ENCODE results near the gene ZNF365. TPM values are rescaled to one million over a fixed set of nuclear protein-coding genes. Genes with fewer than 3 reads are reported as not detected.

Gene ZNF365
- polyA plus RNA-seq, 1 donor from 2014 or later: 1.9 TPM

GRCh38 chr10:62442894-62443669, 68.9 kb downstream of the ZNF365 start:
- H3K27me3 ChIP-seq (ENCODE audit: insufficient read depth, low read depth, low read length): no peaks in the 10 kb centered on the region
- no peaks in the 10 kb centered on the region for H3F3A ChIP-seq (ENCODE audit: insufficient read depth, low read length, poor library complexity, severe bottlenecking)
- H2AFZ ChIP-seq (ENCODE audit: low read depth, low read length): no peak overlapping the region
- no peak overlapping the region for H3K9ac ChIP-seq (ENCODE audit: low read length)
- H3K36me3 ChIP-seq (ENCODE audit: insufficient read depth, low read length): no peaks in the 10 kb centered on the region
- H3K9me2 ChIP-seq (ENCODE audit: insufficient read depth, low read length): no peaks in the 10 kb centered on the region
- TF ChIP-seq CTCF (IDR thresholded peaks at IDR 0.05; ENCODE audit: poor library complexity, severe bottlenecking): no peak
- no peak for TF ChIP-seq POLR2AphosphoS5 (IDR thresholded peaks at IDR 0.05)
- TF ChIP-seq EP300 (conservative IDR thresholded peaks at IDR 0.05; ENCODE audit: poor library complexity, severe bottlenecking): no peak
- no peak for TF ChIP-seq SMC3 (conservative IDR thresholded peaks at IDR 0.05; ENCODE audit: poor library complexity)
- TF ChIP-seq EZH2 (IDR thresholded peaks at IDR 0.05; ENCODE audit: borderline replicate concordance, insufficient read depth, low read length, poor library complexity, severe bottlenecking): no peak
- no peak for TF ChIP-seq RAD21 (conservative IDR thresholded peaks at IDR 0.05)
- no peak for TF ChIP-seq TAF1 (IDR thresholded peaks at IDR 0.05; ENCODE audit: low read depth)
- TF ChIP-seq MXI1 (conservative IDR thresholded peaks at IDR 0.05; ENCODE audit: poor library complexity, severe bottlenecking): no peak
- TF ChIP-seq REST (IDR thresholded peaks at IDR 0.05; ENCODE audit: borderline replicate concordance): no peak
- no peak overlapping the region for H3K4me3 ChIP-seq (ENCODE audit: low read length)
- H3K79me2 ChIP-seq (replicated peaks; ENCODE audit: insufficient read depth, low read length): no peaks in the 10 kb centered on the region
- no peak overlapping the region for H3K27ac ChIP-seq (ENCODE audit: low read length)
- no peak overlapping the region for H3K4me2 ChIP-seq (ENCODE audit: low read length)
- H4K20me1 ChIP-seq (ENCODE audit: insufficient read depth): no peaks in the 10 kb centered on the region
- no peaks in the 10 kb centered on the region for H3K9me3 ChIP-seq (ENCODE audit: low read length)

- no peak overlapping the region for H3K27ac ChIP-seq (ENCODE audit: low read length)
- no peaks in the 10 kb centered on the region for H3K79me2 ChIP-seq (replicated peaks; ENCODE audit: insufficient read depth, low read length)
- no peaks in the 10 kb centered on the region for H4K20me1 ChIP-seq (ENCODE audit: insufficient read depth)
- H3K36me3 ChIP-seq (ENCODE audit: insufficient read depth, low read length): no peaks in the 10 kb centered on the region
- H3K9me3 ChIP-seq (ENCODE audit: low read length): no peaks in the 10 kb centered on the region
- H3K9ac ChIP-seq (ENCODE audit: low read length): no peak overlapping the region
- no peaks in the 10 kb centered on the region for H3K27me3 ChIP-seq (ENCODE audit: insufficient read depth, low read depth, low read length)
- H3K4me2 ChIP-seq (ENCODE audit: low read length): no peak overlapping the region
- TF ChIP-seq REST (IDR thresholded peaks at IDR 0.05; ENCODE audit: borderline replicate concordance): no peak
- no peak for TF ChIP-seq POLR2AphosphoS5 (IDR thresholded peaks at IDR 0.05)
- no peak for TF ChIP-seq TAF1 (IDR thresholded peaks at IDR 0.05; ENCODE audit: low read depth)
- TF ChIP-seq MXI1 (conservative IDR thresholded peaks at IDR 0.05; ENCODE audit: poor library complexity, severe bottlenecking): no peak
- TF ChIP-seq SMC3 (conservative IDR thresholded peaks at IDR 0.05; ENCODE audit: poor library complexity): no peak
- no peak for TF ChIP-seq EZH2 (IDR thresholded peaks at IDR 0.05; ENCODE audit: borderline replicate concordance, insufficient read depth, low read length, poor library complexity, severe bottlenecking)
- no peak for TF ChIP-seq CTCF (IDR thresholded peaks at IDR 0.05; ENCODE audit: poor library complexity, severe bottlenecking)
- TF ChIP-seq RAD21 (conservative IDR thresholded peaks at IDR 0.05): no peak
- TF ChIP-seq EP300 (conservative IDR thresholded peaks at IDR 0.05; ENCODE audit: poor library complexity, severe bottlenecking): no peak
- no peaks in the 10 kb centered on the region for H3F3A ChIP-seq (ENCODE audit: insufficient read depth, low read length, poor library complexity, severe bottlenecking)
- no peak overlapping the region for H3K4me3 ChIP-seq (ENCODE audit: low read length)
- H3K9me2 ChIP-seq (ENCODE audit: insufficient read depth, low read length): no peaks in the 10 kb centered on the region
- no peak overlapping the region for H2AFZ ChIP-seq (ENCODE audit: low read depth, low read length)
These were observed 69.7 kb downstream of the ZNF365 start for GRCh38 chr10:62443866-62444265.
